Esophagus (tissue), 2 donors: ENCODE results near the gene CPAMD8. TPM values are rescaled to one million over a fixed set of nuclear protein-coding genes. Genes with fewer than 3 reads are reported as not detected.
"Not testable (repeated sequence)": the region's sequence is repeated elsewhere in the genome, so short reads cannot be mapped to it uniquely, and the experiment has no call there.

Experiments
- H3K27ac ChIP-seq, 2 donors: one replicate each; pipeline ENCODE4 v1.5.1; 2013; ENCODE audit warnings: low read depth in 2 of 2, mild to moderate bottlenecking in 2 of 2, inconsistent platforms in 1 of 2, low read length in 1 of 2, moderate library complexity in 1 of 2
- H3K27me3 ChIP-seq, 2 donors: one replicate each; pipeline ENCODE4 v1.6.1; 2013; ENCODE audit warnings: low read length in 2 of 2, control low read depth in 1 of 2, mild to moderate bottlenecking in 1 of 2; ENCODE audit not compliant: insufficient read depth in 2 of 2, control insufficient read depth in 1 of 2
- H3K36me3 ChIP-seq, 2 donors: one replicate each; pipeline ENCODE4 v1.6.1; 2013; ENCODE audit warnings: low read length in 1 of 2; ENCODE audit not compliant: control insufficient read depth in 2 of 2, insufficient read depth in 2 of 2
- H3K4me1 ChIP-seq, 2 donors: one replicate each; pipeline ENCODE4 v1.6.1; 2013; ENCODE audit warnings: low read length in 1 of 2; ENCODE audit not compliant: control insufficient read depth in 2 of 2, insufficient read depth in 2 of 2
- H3K4me3 ChIP-seq, 2 donors: one replicate each; pipeline ENCODE4 v1.5.1; 2013; ENCODE audit warnings: low read length in 2 of 2, mild to moderate bottlenecking in 2 of 2, low read depth in 1 of 2, moderate library complexity in 1 of 2
- H3K9me3 ChIP-seq, 2 donors: one replicate each; pipeline ENCODE4 v1.6.1; 2013; ENCODE audit warnings: mild to moderate bottlenecking in 2 of 2, low read depth in 1 of 2, low read length in 1 of 2, moderate library complexity in 1 of 2; ENCODE audit not compliant: control insufficient read depth in 2 of 2, insufficient read depth in 1 of 2
- WGBS, 2 donors: extraction: QIAGEN DNeasy Blood & Tissue Kit; methylation state at CpG; one replicate each; pipeline ENCODE4 v1.1.7; 2013; 5-methylcytosine and 5-hydroxymethylcytosine counted together
- polyA plus RNA-seq, 2 donors: library from polyadenylated mRNA; stranded (reverse); fragments of 200-250 nt; gene quantifications; one replicate each; pipeline ENCODE4 v1.2.3, GENCODE V29; 2013
- donor health status: healthy with polysubstance abuse.
- donor health status: Bipolar disorder and iron deficiency.

Gene CPAMD8
- polyA plus RNA-seq, 2 donors: 1.0 to 1.9 TPM

- H3K4me1 ChIP-seq: no peaks in the 10 kb centered on the region
- H3K36me3 ChIP-seq: no peaks in the 10 kb centered on the region
- H3K27ac ChIP-seq: no peak overlapping the region
- no peaks in the 10 kb centered on the region for H3K27me3 ChIP-seq
- no peak overlapping the region for H3K4me3 ChIP-seq
- H3K9me3 ChIP-seq: no peaks in the 10 kb centered on the region
- 74 to 86% methylated on average over 8 of the region's 8 CpGs for WGBS, 2 donors
Measured at GRCh38 chr19:16945762-16946465, 80.7 kb downstream of the CPAMD8 start.

GRCh38 chr19:16945364-16945714 lies 81.3 kb downstream of the CPAMD8 start:
- 89 to 93% methylated on average over 11 of the region's 11 CpGs for WGBS, 2 donors
- no peaks in the 10 kb centered on the region for H3K9me3 ChIP-seq
- H3K36me3 ChIP-seq: no peaks in the 10 kb centered on the region

DNA sequence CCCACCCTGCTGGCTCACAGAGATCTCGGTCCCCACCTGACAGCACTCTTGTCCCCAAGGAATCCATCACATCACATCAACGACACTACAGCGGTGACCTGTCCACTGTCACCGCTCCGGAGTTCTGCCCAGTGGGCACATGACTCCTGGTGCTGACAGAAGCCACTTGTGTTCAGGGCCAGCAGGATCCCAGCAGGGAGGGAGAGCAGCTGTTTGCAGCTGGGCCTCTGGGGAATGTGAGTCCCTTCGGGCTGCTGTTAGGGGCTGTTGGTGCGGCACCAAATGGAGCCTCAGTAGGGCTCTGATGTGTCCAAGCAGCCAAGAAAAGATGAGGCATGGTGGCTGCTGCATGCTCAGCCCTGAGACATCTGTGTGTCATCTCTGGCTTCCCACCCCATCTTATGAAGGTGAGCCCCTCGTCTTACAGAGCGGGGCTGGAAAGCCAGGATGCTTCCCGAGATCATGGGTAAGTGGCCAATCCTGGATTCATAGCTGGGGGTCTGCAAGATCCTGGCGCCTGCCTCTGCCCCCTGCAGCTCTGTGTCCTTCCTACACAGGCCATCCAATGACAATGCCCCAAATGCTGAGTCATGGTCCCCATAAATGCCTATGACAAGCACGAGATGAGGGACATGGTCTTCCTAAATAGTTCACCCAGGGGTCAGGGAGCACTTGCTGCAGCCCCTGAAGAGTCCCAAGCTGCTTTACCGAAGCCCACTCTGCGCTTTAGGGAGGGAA lies 81.8 kb downstream of the CPAMD8 start:
- H3K9me3 ChIP-seq: no peaks in the 10 kb centered on the region
- no peak overlapping the region for H3K4me3 ChIP-seq
- H3K36me3 ChIP-seq: no peaks in the 10 kb centered on the region
- 79 to 85% methylated on average over 14 of the region's 14 CpGs for WGBS, 2 donors
- H3K4me1 ChIP-seq: no peaks in the 10 kb centered on the region
- no peak overlapping the region for H3K27ac ChIP-seq
- H3K27me3 ChIP-seq: no peaks in the 10 kb centered on the region

More at GRCh38 chr19:16945364-16945714, 81.3 kb downstream of the CPAMD8 start:
- H3K4me1 ChIP-seq: no peaks in the 10 kb centered on the region
- no peak overlapping the region for H3K4me3 ChIP-seq
- no peak overlapping the region for H3K27ac ChIP-seq
- H3K27me3 ChIP-seq: no peaks in the 10 kb centered on the region

GRCh38 chr19:16943942-16944625 lies 82.5 kb downstream of the CPAMD8 start:
- Histone ChIP-seq H3K4me3 (no peak overlapping the region), H3K4me1 (no peaks in the 10 kb centered on the region), H3K27me3 (no peaks in the 10 kb centered on the region), H3K36me3 (no peaks in the 10 kb centered on the region), H3K9me3 (no peaks in the 10 kb centered on the region), H3K27ac (no peak overlapping the region)
- 84 to 86% methylated on average over 13 of the region's 13 CpGs for WGBS, 2 donors

GRCh38 chr19:16943090-16943489 lies 83.5 kb downstream of the CPAMD8 start:
- H3K36me3 ChIP-seq, H3K27me3 ChIP-seq, H3K4me1 ChIP-seq, H3K4me3 ChIP-seq, H3K9me3 ChIP-seq, H3K27ac ChIP-seq: not testable (repeated sequence)
- WGBS, 2 donors: 92 to 94% methylated on average over 7 of the region's 7 CpGs

DNA sequence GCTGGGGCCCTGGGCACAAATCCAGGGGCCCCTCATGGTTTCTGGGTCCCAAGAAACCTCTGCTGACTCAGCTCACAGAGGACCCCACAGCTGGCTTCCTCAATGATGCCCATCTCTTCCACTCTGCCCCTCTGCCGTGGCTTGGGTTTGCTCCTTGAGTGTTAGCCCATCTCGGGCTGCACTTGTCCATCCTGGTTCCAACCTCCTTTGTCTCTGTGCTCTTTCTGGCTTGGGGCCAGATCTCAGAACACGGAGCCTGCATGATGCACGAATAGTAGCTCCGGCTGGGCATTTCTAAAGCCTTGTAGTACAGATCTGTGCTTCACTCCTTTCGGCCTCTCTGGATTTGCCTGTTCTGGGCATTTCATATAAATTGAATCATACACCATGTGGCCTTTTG lies 84.0 kb downstream of the CPAMD8 start:
- no peaks in the 10 kb centered on the region for H3K4me1 ChIP-seq
- H3K27ac ChIP-seq: no peak overlapping the region
- no peak overlapping the region for H3K4me3 ChIP-seq
- 71 to 75% methylated on average over 6 of the region's 6 CpGs for WGBS, 2 donors
- H3K27me3 ChIP-seq: no peaks in the 10 kb centered on the region
- no peaks in the 10 kb centered on the region for H3K36me3 ChIP-seq
- no peaks in the 10 kb centered on the region for H3K9me3 ChIP-seq

- Histone ChIP-seq H3K4me1 (no peaks in the 10 kb centered on the region), H3K27ac (no peak overlapping the region), H3K36me3 (no peaks in the 10 kb centered on the region), H3K4me3 (no peak overlapping the region), H3K9me3 (no peaks in the 10 kb centered on the region), H3K27me3 (no peaks in the 10 kb centered on the region)
- WGBS, 2 donors: 84 to 87% methylated on average over 9 of the region's 9 CpGs
Measured at GRCh38 chr19:16940626-16941025, 86.0 kb downstream of the CPAMD8 start.

- 94 to 96% methylated on average over 7 of the region's 7 CpGs for WGBS, 2 donors
- H3K27ac ChIP-seq, H3K27me3 ChIP-seq, H3K4me1 ChIP-seq, H3K9me3 ChIP-seq, H3K36me3 ChIP-seq, H3K4me3 ChIP-seq: not testable (repeated sequence)
Measured at GRCh38 chr19:16940063-16940462, 86.5 kb downstream of the CPAMD8 start.

DNA sequence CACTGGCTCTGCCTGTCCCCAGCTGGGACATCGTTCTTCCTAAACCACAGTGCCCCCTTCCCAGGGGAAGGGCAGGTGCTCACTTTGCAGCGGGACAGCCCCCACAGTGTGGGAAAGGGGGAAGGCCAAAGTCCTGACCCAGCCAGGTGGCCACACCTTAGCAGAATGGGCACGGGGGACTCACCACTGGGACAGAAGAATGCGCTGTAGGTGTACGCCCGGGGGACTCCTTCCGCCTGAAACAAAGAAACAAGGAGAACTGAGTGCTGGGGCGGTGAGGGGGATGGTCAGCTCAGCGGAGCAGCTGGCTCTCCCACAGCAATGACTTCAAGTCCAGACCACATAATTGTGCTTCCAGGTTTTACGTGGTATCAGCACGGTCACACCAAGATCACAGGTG lies 88.4 kb downstream of the CPAMD8 start:
- 83 to 86% methylated on average over 11 of the region's 11 CpGs for WGBS, 2 donors
- Histone ChIP-seq H3K4me3 (no peak overlapping the region), H3K27ac (no peak overlapping the region), H3K9me3 (no peaks in the 10 kb centered on the region), H3K36me3 (no peaks in the 10 kb centered on the region), H3K27me3 (no peaks in the 10 kb centered on the region), H3K4me1 (no peaks in the 10 kb centered on the region)
